ENCODE measurements around the gene TSHZ2. TPM values are rescaled to one million over a fixed set of nuclear protein-coding genes. Genes with fewer than 3 reads are reported as not detected.

TSHZ2 gene
- total RNA-seq, 1 donor from 2014 or later: 1.2 TPM

GRCh38 chr20:53163486-53163885, 191.3 kb downstream of the TSHZ2 start:
- H3K36me3 ChIP-seq (ENCODE audit: insufficient read depth, low read length): no peaks in the 10 kb centered on the region
- H3K36me3 Mint-ChIP-seq (ENCODE audit: low read depth, unreplicated experiment): no peaks in the 10 kb centered on the region
- H3K27ac ChIP-seq (ENCODE audit: low read depth, low read length): peak overlapping the region; percentile 7
- H3K4me1 Mint-ChIP-seq (ENCODE audit: low read depth, unreplicated experiment): peaks cover 6% of the 10 kb centered on the region
- FAIRE-seq (peak; percentile 68), DNase-seq (ENCODE audit: low read depth) (peak; percentile 99)
- peaks cover 2% of the 10 kb centered on the region for H3K27me3 Mint-ChIP-seq (ENCODE audit: low read depth, unreplicated experiment)
- H3K9me3 Mint-ChIP-seq (ENCODE audit: unreplicated experiment): no peaks in the 10 kb centered on the region
- no peak for TF ChIP-seq CTCF (IDR thresholded peaks at IDR 0.05; ENCODE audit: insufficient read depth, low read depth, low read length)
- no peak for TF ChIP-seq EZH2 (IDR thresholded peaks at IDR 0.05; ENCODE audit: insufficient read depth, low read length)
- H3K9ac ChIP-seq (ENCODE audit: low read length): no peak overlapping the region
- no peaks in the 10 kb centered on the region for H3K27me3 ChIP-seq (ENCODE audit: insufficient read depth, low read length)
- no peaks in the 10 kb centered on the region for H3K79me2 ChIP-seq (ENCODE audit: insufficient read depth, low read length)
- H2AFZ ChIP-seq (ENCODE audit: low read depth, low read length): no peak overlapping the region
- H3K27ac Mint-ChIP-seq (ENCODE audit: unreplicated experiment): no peak overlapping the region
- H3K4me3 Mint-ChIP-seq (ENCODE audit: unreplicated experiment): no peak overlapping the region
- H4K20me1 ChIP-seq (ENCODE audit: insufficient read depth, low read length): no peaks in the 10 kb centered on the region
- no peaks in the 10 kb centered on the region for H3K9me3 ChIP-seq (ENCODE audit: insufficient read depth, low read depth, low read length)
- H3K4me1 ChIP-seq (ENCODE audit: insufficient read depth, low read length): peaks cover 9% of the 10 kb centered on the region
- no peak overlapping the region for H3K4me3 ChIP-seq (ENCODE audit: insufficient read depth, low read depth, low read length)
- H3K4me2 ChIP-seq (ENCODE audit: low read length): no peak overlapping the region

DNA sequence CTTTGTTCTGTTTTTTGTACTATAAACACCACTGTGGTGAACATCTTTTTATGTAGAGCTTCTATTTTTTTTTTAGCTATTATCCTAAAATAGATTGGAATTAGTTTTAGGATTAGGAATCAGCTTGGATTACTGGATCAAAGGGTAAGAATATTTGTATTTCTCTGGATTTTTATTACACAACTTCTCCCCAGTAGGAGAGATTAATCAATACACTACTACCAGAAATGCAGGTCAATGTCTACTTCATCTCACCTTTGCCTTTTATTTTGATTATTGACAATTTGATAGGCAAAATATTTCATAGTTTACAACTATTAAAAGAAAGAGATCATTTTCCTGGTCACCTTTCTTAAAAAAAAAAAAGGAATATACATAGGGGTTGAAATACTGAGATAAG, 191.9 kb downstream of the TSHZ2 start:
- no peak for FAIRE-seq
- Mint-ChIP-seq H3K27ac (ENCODE audit: unreplicated experiment) (no peak overlapping the region), H3K9me3 (ENCODE audit: unreplicated experiment) (no peaks in the 10 kb centered on the region), H3K36me3 (ENCODE audit: low read depth, unreplicated experiment) (no peaks in the 10 kb centered on the region), H3K4me3 (ENCODE audit: unreplicated experiment) (no peak overlapping the region), H3K4me1 (ENCODE audit: low read depth, unreplicated experiment) (peaks cover 6% of the 10 kb centered on the region), H3K27me3 (ENCODE audit: low read depth, unreplicated experiment) (peaks cover 2% of the 10 kb centered on the region)
- Histone ChIP-seq H3K36me3 (ENCODE audit: insufficient read depth, low read length) (no peaks in the 10 kb centered on the region), H4K20me1 (ENCODE audit: insufficient read depth, low read length) (no peaks in the 10 kb centered on the region), H3K27ac (ENCODE audit: low read depth, low read length) (peak overlapping the region; percentile 7), H3K9ac (ENCODE audit: low read length) (no peak overlapping the region), H3K4me1 (ENCODE audit: insufficient read depth, low read length) (peaks cover 9% of the 10 kb centered on the region), H3K27me3 (ENCODE audit: insufficient read depth, low read length) (no peaks in the 10 kb centered on the region), H3K4me3 (ENCODE audit: insufficient read depth, low read depth, low read length) (no peak overlapping the region), H3K4me2 (ENCODE audit: low read length) (no peak overlapping the region), H2AFZ (ENCODE audit: low read depth, low read length) (no peak overlapping the region), H3K9me3 (ENCODE audit: insufficient read depth, low read depth, low read length) (no peaks in the 10 kb centered on the region), H3K79me2 (ENCODE audit: insufficient read depth, low read length) (no peaks in the 10 kb centered on the region)
- TF ChIP-seq EZH2 (IDR thresholded peaks at IDR 0.05; ENCODE audit: insufficient read depth, low read length) (no peak), CTCF (IDR thresholded peaks at IDR 0.05; ENCODE audit: insufficient read depth, low read depth, low read length) (no peak)
- no peak for DNase-seq (ENCODE audit: low read depth)

GRCh38 chr20:53165452-53165851, 193.3 kb downstream of the TSHZ2 start:
- H3K27ac ChIP-seq (ENCODE audit: low read depth, low read length): no peak overlapping the region
- DNase-seq (ENCODE audit: low read depth) (no peak), FAIRE-seq (no peak)
- H3K36me3 Mint-ChIP-seq (ENCODE audit: low read depth, unreplicated experiment): no peaks in the 10 kb centered on the region
- H3K4me1 ChIP-seq (ENCODE audit: insufficient read depth, low read length): peaks cover 9% of the 10 kb centered on the region
- no peaks in the 10 kb centered on the region for H4K20me1 ChIP-seq (ENCODE audit: insufficient read depth, low read length)
- H3K27me3 ChIP-seq (ENCODE audit: insufficient read depth, low read length): no peaks in the 10 kb centered on the region
- H3K9me3 ChIP-seq (ENCODE audit: insufficient read depth, low read depth, low read length): no peaks in the 10 kb centered on the region
- H3K36me3 ChIP-seq (ENCODE audit: insufficient read depth, low read length): no peaks in the 10 kb centered on the region
- peaks cover 6% of the 10 kb centered on the region for H3K4me1 Mint-ChIP-seq (ENCODE audit: low read depth, unreplicated experiment)
- no peak overlapping the region for H3K4me3 Mint-ChIP-seq (ENCODE audit: unreplicated experiment)
- no peak overlapping the region for H3K4me3 ChIP-seq (ENCODE audit: insufficient read depth, low read depth, low read length)
- no peaks in the 10 kb centered on the region for H3K79me2 ChIP-seq (ENCODE audit: insufficient read depth, low read length)
- no peak for TF ChIP-seq EZH2 (IDR thresholded peaks at IDR 0.05; ENCODE audit: insufficient read depth, low read length)
- TF ChIP-seq CTCF (IDR thresholded peaks at IDR 0.05; ENCODE audit: insufficient read depth, low read depth, low read length): no peak
- H3K9ac ChIP-seq (ENCODE audit: low read length): no peak overlapping the region
- H3K4me2 ChIP-seq (ENCODE audit: low read length): no peak overlapping the region
- H2AFZ ChIP-seq (ENCODE audit: low read depth, low read length): no peak overlapping the region
- H3K9me3 Mint-ChIP-seq (ENCODE audit: unreplicated experiment): no peaks in the 10 kb centered on the region
- H3K27ac Mint-ChIP-seq (ENCODE audit: unreplicated experiment): no peak overlapping the region
- H3K27me3 Mint-ChIP-seq (ENCODE audit: low read depth, unreplicated experiment): peaks cover 2% of the 10 kb centered on the region

All from astrocyte (in vitro differentiated cells and primary cell).